Neural cell (in vitro differentiated cells): Measurements from ENCODE around the gene KRT73. TPM values are rescaled to one million over a fixed set of nuclear protein-coding genes. Genes with fewer than 3 reads are reported as not detected.

Source experiments
- polyA plus RNA-seq: library from polyadenylated mRNA; depleted of rRNA; stranded (reverse); fragments of >200 nt; gene quantifications from 2 replicates; pipeline ENCODE4 v1.2.3, GENCODE V29; 2014

KRT73 gene
- polyA plus RNA-seq, 1 donor from 2014 or later: not detected

Other genes with a start within 250 kb of the KRT73 start
- not detected in 2 replicates for gene KRT84, start 232.9 kb downstream of the KRT73 start, polyA plus RNA-seq
- gene KRT82, start 212.2 kb downstream of the KRT73 start, polyA plus RNA-seq: not detected in 2 replicates
- not detected in 2 replicates for gene KRT75, start 184.2 kb downstream of the KRT73 start, polyA plus RNA-seq
- gene KRT6B, start 166.4 kb downstream of the KRT73 start, polyA plus RNA-seq: not detected in 2 replicates
- not detected in 2 replicates for gene KRT6C, start 144.8 kb downstream of the KRT73 start, polyA plus RNA-seq
- gene KRT6A, start 125.3 kb downstream of the KRT73 start, polyA plus RNA-seq: not detected in 2 replicates
- not detected in 2 replicates for gene KRT5, start 98.2 kb downstream of the KRT73 start, polyA plus RNA-seq
- gene KRT71, start 65.4 kb downstream of the KRT73 start, polyA plus RNA-seq: not detected in 2 replicates
- gene KRT74, start 44.7 kb downstream of the KRT73 start, polyA plus RNA-seq: not detected in 2 replicates
- not detected in 2 replicates for gene KRT72, start 17.1 kb downstream of the KRT73 start, polyA plus RNA-seq
- gene KRT2, start 33.7 kb upstream of the KRT73 start, polyA plus RNA-seq: not detected in 2 replicates
- not detected in 2 replicates for gene KRT1, start 61.8 kb upstream of the KRT73 start, polyA plus RNA-seq
- not detected in 2 replicates for gene KRT77, start 85.0 kb upstream of the KRT73 start, polyA plus RNA-seq
- gene KRT76, start 158.8 kb upstream of the KRT73 start, polyA plus RNA-seq: not detected in 2 replicates
- gene KRT3, start 177.6 kb upstream of the KRT73 start, polyA plus RNA-seq: not detected in 2 replicates
- gene KRT4, start 195.6 kb upstream of the KRT73 start, polyA plus RNA-seq: not detected in 2 replicates
- not detected in 2 replicates for gene KRT79, start 215.8 kb upstream of the KRT73 start, polyA plus RNA-seq
- gene KRT78, start 230.4 kb upstream of the KRT73 start, polyA plus RNA-seq: not detected in 2 replicates